NCI-H446 treated with DMSO at 0.1 percent for 48 hours (cell line): ENCODE data around the gene CELA2A.
"Not testable (repeated sequence)": the region's sequence is repeated elsewhere in the genome, so short reads cannot be mapped to it uniquely, and the experiment has no call there.

Experiments used
- DNase-seq: peaks from one replicate; lab custom pipeline; 2025; lab: John Stamatoyannopoulos, UW

The CELA2A gene

GRCh38 chr1:15445390-15446122 is 11.0 kb upstream of the CELA2A start:
- DNase-seq = no peak

- no peak for DNase-seq
Observed at GRCh38 chr1:15446212-15446611, 10.3 kb upstream of the CELA2A start.

GRCh38 chr1:15448877-15449462 is 7.6 kb upstream of the CELA2A start:
- no peak for DNase-seq

DNA sequence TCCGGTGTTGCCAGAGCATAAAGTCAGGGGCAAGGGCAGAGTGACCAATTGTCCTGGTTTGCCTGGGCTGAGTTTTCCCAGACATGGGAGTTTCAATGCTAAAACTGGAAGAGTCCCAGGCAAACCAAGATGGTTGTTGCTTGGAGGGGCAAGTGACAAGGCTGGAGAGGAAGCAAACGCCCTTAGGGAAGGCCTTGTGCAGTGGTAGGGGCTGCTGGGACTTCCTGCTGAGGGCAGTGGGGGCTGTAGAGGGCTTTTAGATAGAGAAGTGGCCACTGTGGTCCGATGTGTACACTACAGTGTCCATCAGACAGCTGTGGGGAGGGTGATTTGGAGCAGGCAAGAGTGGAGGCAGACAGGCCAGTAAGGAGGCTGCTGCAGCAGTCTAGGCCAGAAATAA is 7.0 kb upstream of the CELA2A start:
- DNase-seq = no peak

DNA sequence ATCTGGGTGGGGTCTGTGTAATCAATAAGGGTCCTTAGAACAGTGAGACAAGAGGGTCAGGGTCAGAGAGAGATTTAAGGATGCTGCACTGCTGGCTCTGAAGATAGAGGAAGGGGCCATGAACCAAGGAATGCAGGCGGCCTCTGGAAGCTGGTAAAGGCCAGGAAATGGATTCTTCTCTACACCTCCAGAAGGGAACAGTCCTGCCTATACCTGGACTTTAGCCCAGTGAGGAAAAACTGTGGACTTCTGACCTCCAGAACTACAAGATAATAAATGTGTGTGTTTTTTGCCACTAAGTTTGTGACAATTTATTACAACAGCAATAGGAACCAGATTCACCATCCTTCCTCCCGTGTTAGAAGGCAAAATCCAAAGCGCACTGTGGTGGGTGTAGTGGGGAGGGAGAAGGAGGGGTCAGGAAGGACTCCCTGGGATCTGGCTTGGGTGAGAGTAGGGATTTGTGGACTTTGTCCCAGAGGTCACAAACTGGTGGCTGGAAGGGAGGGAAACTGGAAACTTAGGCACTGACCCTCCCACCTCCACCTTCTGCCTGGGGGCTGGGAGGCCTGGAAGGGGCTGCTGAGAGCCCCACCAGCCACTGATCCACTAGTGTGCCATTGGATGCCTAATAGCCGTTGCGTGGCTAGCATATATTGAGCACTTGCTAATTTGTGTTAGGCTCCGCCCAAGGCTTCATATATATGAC is 5.4 kb upstream of the CELA2A start:
- DNase-seq = no peak

DNA sequence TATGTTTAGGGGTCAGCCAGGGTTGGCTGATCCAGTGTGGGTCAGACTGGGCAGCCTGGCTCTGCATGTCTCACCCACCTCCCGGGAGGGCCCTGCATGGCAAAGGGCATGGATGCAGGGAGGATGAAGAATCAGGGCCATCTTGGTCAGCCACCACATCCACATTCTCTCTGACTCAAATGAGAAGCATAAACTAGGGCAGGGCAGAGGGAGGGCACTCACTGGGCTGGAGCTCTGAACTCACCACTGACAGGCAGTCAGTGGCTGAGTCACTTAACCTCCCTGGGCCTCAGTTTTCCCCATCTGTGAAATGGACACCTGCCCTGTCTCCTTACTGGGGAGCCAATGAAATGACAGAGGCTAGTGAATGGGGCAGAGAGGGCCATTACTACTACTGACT is 4.3 kb upstream of the CELA2A start:
- no peak for DNase-seq

DNA sequence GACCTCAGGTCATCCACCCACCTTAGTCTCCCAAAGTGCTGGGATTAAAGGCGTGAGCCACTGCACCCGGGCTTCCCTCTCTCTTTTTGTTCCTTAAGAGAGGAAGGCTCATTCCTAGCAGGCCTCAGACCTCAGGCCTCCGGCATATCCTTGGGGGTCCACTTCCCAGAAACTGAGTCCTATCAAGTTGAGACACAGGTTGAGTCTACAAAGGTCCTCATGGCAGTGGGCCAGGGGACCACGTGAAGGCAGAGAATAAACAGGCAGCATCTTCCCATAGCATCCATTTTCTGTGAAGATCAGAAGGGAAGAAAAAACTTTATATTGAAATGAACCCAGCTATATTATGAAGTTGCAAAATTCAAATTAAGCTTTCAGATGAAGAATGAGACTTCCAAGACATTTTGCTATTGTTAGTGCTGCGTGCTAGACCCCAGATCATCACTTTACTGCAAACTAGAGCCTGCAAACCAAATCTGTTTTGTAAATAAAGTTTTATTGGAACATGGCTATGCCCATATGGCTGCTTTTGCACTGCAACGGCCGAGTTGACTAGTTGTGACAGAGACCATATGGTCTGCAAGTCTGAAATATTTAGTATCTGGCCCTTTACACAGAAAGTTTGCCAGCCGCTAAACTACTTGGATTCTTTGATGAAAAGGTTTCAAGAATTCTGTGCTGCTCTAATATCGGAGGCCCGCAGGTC is 3.5 kb upstream of the CELA2A start:
- peak; percentile 55 for DNase-seq

GRCh38 chr1:15453734-15454133 is 2.8 kb upstream of the CELA2A start:
- DNase-seq = no peak

DNA sequence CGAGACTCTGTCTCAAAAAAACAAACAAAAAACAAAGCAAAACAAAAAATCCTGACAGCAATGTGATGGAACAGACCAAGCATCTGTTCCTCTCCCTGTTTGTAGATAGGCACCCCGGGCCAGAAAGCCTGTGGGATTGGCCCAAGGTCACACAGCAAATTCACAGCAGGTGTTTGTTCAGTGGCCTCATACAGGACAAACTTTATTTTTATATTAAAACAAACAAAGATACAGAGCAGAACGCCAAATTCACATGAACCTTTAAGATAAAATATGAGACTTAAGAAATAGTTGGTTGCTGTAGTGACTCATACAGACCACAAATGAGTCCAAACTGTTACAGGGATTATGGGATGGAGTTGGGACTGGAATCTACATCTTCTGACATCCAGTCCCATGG is 2.3 kb upstream of the CELA2A start:
- DNase-seq = no peak

DNA sequence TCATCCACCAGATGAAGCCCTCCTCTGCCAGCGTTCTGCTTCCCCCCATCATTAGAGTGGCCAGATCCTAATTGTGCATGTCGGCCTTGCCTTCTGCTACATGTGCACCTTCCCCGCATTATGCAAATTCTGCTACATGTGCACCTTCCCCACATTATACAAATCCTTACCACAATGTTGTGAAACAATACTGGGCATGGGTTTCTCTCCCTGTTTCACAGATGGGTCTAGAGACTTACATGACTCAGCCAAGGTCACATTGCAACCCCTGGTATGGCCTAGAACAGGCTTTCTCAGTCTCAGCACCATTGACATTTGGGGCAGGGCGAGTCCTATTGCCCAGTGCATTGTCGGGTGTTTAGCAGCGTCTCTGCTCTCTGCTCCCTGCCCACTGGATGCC is 1.0 kb upstream of the CELA2A start:
- DNase-seq = no peak

GRCh38 chr1:15457585-15457984 is 1.1 kb downstream of the CELA2A start:
- DNase-seq = no peak

- DNase-seq = not testable (repeated sequence)
Observed at GRCh38 chr1:15458388-15458787, 1.9 kb downstream of the CELA2A start.

- peak; percentile 64 for DNase-seq
Observed at GRCh38 chr1:15459771-15460707, 3.5 kb downstream of the CELA2A start.

GRCh38 chr1:15460708-15461095 is 4.2 kb downstream of the CELA2A start:
- DNase-seq = no peak

DNA sequence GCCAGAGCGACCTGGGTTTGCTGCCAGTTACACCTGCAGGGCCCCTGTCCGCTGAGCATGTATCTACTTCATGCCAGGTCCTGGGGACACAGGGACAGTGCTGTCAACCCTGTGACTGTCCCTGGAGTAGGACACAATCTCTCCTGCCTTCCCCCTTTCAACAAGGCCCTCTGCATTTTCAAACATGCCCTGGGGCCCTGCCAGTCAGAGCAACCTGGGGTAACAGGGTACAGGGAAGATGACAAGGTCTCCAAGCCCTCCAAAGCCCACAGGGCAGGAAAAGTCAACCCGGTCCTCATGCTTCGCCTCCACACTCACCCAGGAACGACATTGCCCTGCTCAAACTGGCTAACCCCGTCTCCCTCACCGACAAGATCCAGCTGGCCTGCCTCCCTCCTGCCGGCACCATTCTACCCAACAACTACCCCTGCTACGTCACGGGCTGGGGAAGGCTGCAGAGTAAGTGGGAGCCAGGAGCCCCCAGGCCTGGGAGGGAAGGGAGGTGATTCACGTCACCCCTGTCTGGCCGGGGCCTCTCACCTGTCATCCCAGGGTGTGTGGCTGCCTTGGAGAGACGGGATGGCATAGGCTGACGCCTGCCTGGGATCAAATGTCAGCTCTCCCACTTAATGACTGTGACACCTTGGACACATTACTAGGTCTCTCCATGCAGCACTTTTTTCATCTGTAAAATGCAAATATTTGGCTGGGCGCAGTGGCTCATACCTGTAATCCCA is 6.7 kb downstream of the CELA2A start:
- DNase-seq = not testable (repeated sequence)

GRCh38 chr1:15463926-15464322 is 7.4 kb downstream of the CELA2A start:
- DNase-seq = not testable (repeated sequence)

GRCh38 chr1:15465674-15466073 is 9.1 kb downstream of the CELA2A start:
- DNase-seq = no peak

DNA sequence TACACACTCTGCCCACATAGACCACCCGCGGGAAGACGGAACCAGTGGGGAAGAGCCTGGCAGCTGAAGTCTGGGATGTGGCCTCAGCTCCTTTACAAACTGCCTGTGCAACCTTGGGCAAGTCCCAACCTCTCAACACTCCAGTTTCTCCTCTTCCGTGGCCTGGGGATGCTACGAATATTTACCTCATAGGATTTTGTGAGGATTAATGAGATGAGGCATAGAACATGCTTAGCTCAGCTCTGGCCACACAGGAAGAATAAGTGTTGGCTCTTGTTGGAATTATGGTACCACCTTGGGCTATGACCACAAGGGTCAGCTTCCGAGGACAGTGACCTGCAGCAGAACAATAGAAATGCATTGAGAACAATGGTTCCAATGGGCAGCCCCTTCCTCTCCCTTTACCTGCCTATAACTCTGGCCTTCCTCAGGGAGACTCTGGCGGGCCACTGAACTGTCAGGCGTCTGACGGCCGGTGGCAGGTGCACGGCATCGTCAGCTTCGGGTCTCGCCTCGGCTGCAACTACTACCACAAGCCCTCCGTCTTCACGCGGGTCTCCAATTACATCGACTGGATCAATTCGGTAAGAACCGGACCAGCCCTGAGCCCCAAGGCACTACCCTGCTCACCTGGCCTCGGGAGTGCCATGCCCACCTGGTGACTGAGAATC is 10.6 kb downstream of the CELA2A start:
- DNase-seq = not testable (repeated sequence)

GRCh38 chr1:15468145-15468544 is 11.6 kb downstream of the CELA2A start:
- DNase-seq = no peak

GRCh38 chr1:15469361-15469760 is 12.8 kb downstream of the CELA2A start:
- peak; percentile 45 for DNase-seq
